Activated CD4-positive, CD25-positive, alpha-beta regulatory T cell treated with anti-CD3 and anti-CD28 coated beads, Interleukin-2, amount 50 U/mL, for 72 hours (primary cell): ENCODE measurements around the gene ZBTB16.

Experiments used
- DNase-seq: peaks from one replicate; pipeline ENCODE4 v3.0.0; 2021

ZBTB16 gene, protein sequence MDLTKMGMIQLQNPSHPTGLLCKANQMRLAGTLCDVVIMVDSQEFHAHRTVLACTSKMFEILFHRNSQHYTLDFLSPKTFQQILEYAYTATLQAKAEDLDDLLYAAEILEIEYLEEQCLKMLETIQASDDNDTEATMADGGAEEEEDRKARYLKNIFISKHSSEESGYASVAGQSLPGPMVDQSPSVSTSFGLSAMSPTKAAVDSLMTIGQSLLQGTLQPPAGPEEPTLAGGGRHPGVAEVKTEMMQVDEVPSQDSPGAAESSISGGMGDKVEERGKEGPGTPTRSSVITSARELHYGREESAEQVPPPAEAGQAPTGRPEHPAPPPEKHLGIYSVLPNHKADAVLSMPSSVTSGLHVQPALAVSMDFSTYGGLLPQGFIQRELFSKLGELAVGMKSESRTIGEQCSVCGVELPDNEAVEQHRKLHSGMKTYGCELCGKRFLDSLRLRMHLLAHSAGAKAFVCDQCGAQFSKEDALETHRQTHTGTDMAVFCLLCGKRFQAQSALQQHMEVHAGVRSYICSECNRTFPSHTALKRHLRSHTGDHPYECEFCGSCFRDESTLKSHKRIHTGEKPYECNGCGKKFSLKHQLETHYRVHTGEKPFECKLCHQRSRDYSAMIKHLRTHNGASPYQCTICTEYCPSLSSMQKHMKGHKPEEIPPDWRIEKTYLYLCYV

DNA sequence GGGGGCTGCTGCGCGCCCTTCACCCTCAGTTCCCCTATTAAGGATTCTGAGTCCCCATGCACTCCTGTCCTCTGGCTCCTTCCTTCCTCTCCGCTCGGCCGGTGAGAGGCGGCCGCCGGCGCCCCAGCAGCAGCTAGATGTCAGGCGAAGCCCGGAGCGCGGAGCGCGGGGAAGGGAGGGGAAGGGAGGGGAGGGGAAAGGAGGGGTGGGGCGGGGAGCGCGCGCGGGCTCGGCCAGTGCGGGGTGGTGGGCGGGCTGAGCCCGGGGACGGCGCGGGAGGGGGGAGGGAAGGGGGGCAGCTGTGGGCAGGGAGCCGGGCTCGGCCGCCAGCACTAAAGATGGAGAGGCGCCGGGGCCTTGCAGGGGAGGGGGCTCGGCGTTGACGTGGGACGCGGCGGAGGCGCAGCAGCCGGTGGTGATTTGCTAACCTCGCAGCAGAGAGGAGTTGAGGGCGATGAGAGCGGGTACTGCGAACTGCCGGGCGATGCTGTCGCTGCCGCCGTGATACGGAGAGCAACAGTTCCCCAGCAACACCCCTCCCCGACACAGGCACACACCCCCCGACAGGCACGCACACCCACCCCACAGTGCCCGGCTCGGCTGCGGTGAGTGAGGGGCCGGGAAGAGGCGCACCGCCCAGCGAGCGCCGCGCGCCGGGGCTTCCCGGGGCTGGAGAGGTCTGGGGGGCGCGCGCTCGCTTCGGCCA is at the start of gene ZBTB16:
Gene ZBTB16 (plus strand): TSS at position 434 of the 706 bp plus-strand sequence. CDS start 3,590 bp downstream, outside the sequence.
- no peak for DNase-seq

- DNase-seq = no peak
Measured at GRCh38 chr11:114010931-114011330, 48.6 kb upstream of the ZBTB16 start.

DNA sequence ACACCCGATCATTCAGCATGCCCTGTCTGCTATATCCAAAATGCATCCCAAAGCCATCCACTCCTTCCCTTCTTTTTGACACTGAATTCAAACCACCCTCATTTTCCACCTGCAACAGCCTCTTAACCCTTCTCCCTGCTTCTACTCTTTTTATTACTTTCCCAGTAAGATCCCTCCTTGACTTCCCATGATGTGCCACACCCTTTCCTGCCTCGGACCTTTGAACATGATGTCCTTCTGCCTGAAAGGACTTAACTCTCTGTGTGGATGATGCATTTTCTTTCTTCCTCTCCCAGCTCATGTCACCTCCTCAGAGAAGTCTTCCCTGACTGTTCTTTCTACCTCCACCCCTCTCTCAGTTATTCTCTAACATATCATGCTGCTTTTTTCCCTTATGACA is 48.1 kb upstream of the ZBTB16 start:
- DNase-seq = no peak

DNA sequence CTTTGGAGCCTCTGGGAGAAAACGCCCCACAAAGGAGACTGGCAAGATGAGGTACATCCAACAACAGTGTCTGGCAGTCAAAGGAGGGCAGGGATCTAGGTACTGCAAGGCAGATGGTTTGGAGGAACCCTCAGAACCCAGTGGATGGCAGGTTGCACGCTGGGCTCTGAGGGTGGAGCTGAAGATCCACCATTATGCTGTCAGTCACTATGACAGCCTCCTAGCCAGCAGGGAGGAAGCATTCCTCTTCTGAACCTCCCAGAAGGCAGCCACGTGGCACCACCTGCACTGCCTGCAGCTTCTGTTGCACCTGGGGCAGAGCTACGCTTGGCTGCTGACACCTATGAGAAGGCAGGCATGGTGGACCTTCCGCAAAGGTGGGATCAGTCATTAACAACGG is 44.4 kb upstream of the ZBTB16 start:
- DNase-seq = no peak

DNA sequence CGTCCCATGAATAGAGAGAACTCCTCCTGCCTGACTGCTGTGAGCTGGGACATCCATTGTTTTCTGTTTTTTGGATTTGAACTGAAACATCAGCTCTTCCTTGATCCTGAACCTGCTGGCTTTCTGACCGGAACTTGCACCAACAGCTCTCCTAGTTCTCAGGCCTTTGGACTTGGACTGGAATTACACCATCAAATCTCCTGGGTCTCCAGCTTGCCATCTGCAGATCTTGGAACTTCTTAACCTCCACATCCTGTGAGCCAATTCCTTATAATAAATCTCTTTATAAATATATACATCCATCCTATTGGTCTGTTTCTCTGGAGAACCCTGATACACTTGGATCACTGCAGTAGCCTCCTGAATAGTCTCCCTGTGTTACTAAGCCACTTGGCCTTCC is 42.5 kb upstream of the ZBTB16 start:
- no peak for DNase-seq

GRCh38 chr11:114017723-114018122 is 41.8 kb upstream of the ZBTB16 start:
- DNase-seq = no peak

DNA sequence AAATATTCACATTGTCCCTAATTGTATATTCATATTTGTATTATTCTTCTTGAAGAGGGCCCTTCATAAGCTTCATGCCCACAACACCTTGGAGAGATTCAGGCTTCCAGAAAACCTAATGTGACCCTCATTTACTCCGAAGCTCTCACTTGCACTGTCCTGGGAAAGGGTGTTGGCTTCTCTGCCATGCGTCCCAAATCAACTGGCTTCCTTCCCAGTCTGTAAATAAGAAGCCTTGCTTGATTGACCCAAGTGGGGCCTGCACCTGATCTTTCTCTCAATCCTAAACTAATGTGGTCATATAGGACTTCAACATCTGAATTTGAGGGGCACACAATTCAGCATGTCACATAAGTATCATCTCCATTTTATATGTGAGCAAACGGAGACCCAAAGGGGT is 40.5 kb upstream of the ZBTB16 start:
- DNase-seq = no peak

DNA sequence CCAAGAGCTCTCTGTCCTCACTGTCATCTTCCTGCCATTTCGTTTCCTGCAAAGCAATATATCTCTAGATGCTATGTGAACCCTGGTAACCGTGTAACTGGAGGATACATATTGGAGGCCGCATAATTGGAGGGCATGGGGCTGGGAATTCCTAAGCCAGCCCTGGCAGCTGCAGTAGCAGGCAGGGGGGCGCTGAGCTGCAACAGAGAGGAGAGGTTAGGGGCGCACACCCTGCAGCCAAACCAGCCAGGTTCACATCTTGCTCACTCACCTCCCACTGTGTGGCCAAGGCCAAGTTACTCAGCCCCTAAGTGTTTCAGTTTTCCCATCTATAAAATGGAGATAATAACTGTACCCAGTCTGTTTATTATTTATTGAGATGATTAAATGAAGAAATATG is 39.9 kb upstream of the ZBTB16 start:
- no peak for DNase-seq

- no peak for DNase-seq
Measured at GRCh38 chr11:114025329-114025907, 34.1 kb upstream of the ZBTB16 start.

- DNase-seq = no peak
Measured at GRCh38 chr11:114026355-114026754, 33.2 kb upstream of the ZBTB16 start.

DNA sequence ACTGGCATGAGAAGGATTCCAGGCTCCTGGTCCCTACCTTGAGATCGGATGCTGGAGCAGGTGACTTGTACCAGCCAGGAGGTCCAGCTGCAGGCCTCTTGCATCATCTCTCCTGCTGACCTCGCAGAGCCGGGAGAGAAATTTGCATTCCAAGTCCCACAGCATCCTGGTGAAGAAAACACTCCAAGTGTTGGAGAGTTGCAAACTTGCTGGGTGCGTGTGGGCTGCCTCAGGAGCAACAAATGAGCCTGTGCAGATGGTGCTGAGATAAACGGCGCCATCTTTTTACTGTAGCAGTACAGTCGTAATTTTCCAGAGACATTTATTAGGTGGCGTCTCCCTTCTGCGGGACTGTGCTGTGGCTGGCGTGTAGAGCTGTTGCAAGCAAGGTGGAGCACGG is 32.1 kb upstream of the ZBTB16 start:
- DNase-seq = no peak

DNA sequence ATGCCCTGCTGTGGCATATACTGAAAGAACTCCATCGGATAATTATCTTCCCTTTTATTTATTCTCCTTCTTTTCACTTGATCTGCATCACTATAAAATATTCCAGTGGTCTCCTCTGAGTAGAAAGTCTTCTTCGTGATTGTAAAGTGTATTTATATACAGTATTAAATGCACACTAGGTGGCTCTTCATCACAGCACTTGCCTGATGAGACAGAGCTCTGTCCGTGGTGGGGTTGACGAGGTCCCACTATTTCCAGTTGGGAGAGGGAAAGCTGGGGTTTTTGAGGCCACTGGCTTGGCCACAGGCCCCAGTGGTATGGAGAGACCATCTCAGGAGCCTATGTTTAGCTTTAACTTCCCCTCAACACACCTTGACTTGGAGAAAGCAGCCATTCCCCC is 31.6 kb upstream of the ZBTB16 start:
- no peak for DNase-seq

- DNase-seq = no peak
Measured at GRCh38 chr11:114031246-114031966, 28.1 kb upstream of the ZBTB16 start.

DNA sequence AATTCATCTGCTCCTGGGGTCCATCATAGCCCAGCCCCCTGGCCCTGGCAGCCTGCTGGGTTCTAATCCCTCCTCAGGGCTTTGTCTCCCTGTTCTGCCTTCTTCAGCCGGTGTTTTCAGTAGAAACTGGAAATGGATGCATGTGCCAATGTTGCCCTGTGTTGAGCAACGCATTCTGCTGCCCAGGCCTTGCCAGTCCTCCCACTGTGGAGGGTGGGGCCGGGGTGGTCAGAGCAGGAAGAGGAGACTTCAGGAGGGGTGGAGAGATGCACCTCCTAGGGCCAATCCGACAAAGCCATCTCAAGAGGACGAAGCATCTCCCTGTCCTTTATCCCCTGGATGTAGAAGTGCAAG is 27.6 kb upstream of the ZBTB16 start:
- no peak for DNase-seq

GRCh38 chr11:114033066-114033465 is 26.4 kb upstream of the ZBTB16 start:
- DNase-seq = no peak

- DNase-seq = no peak
Measured at GRCh38 chr11:114033572-114033971, 25.9 kb upstream of the ZBTB16 start.

DNA sequence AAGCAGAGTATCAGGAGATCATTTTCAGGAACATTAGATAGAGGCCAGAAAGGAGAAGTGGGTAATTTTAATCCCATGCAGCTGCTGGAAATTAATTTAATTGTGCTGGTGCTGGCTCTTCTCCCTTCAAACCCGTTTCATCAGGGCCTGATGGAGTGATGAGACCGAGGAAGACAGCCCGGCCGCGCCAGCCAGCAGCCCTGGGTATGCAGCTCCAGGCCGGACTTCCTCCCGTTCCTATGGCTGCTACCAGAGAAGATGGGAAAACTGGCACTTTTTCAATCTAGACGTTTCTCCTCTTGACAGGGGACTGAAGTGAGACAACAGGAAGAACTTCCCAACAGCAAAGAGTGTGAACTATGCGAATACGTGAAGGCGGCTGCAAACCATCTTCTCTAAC is 24.6 kb upstream of the ZBTB16 start:
- no peak for DNase-seq

DNA sequence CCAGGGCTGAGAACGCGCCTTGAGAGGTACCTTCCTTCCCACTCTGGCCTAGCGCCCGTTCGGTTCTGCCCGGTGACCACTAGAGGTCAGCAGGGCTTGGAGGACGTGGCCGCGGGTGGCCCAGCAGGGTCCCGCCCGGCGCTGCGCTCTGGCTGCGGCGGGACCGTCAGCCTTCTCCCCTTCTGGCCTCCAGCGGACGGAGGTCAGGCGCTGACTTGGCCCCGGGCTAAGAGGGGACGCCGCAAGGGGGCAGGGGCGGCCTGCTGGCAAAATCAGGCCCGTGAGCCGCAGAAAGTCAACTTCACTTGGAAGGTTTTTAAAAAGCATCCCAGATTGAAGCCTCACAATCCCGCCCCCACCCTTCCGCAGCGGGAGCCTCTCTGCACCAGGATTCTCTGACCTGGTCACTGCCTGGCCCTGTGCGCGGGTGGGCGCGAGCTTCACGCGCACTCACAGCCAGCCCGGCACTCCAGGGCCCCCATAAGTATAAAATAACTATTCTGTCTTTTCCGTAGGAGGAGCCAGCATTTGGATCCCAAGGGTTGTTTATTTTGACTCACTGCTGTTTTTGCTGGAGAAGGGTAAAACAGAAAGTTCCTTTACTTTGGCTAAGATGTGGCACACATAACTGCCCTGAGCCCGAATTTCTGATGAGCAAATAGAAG is 23.2 kb upstream of the ZBTB16 start:
- peak; percentile 58 for DNase-seq

DNA sequence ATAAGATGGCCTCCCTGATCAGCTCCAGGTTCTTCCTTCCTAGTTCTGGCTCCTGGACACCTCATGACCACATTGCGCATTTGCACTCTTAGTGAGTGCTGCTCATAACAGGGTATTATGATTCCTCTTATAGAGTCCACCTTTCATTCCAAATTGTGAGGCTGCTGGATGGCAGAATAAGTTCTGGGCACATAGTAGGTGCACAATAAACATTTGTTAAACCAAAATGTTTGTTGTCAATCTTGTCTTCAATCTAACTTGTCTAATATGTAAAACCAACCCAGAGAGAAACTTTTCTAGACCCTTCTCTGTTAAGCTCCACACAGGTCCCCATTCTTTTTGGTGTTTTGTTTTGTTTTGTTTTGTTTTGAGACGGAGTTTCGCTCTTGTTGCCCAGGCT is 22.6 kb upstream of the ZBTB16 start:
- DNase-seq = no peak

DNA sequence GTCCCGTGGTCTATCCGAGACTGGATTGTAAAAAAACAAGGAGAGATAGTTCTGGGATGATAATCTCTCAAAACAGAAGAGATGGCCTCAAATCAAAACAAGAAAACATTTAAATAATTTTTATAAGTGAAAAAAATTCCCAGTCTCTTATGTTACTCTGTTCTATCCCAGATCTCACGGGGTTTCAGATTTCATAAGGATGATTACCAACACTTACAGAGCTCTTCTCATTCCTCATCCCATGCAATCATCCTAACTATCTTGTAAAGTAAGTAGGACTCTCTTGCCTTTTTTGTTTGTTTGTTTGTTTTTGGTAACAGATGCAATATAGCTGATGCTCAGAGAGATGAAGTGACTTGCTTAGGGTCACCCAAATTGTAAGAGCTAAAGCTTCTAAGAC is 20.0 kb upstream of the ZBTB16 start:
- no peak for DNase-seq

- DNase-seq = no peak
Measured at GRCh38 chr11:114040706-114041211, 18.8 kb upstream of the ZBTB16 start.

DNA sequence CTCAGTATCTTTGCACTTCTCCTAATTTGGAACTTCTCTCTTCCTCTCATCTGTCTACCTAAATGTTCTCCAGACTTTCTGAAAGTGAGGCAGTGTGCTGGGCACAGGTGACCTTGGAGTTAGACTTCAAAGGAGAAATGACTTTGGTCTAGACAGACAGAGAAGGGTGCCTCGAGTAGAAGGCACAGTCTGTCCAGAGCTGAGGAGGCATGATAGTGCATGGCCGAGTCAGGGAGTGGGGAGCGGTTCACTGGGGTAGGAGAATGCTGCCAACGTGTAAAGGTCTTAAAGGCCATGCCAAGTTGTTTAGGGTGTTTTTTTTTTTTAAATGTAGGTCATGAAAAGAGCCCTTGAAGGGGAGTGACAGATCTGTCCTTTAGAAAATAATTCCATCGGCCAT is 17.3 kb upstream of the ZBTB16 start:
- no peak for DNase-seq
